GM19397 (cell line): ENCODE results near the gene PGA4.
"Not testable (repeated sequence)": the region's sequence is repeated elsewhere in the genome, so short reads cannot be mapped to it uniquely, and the experiment has no call there.

Source experiments
- ATAC-seq: cut with Tn5 transposase; IDR thresholded peaks from one replicate; pipeline ENCODE4 v1.9.1; 2021; ENCODE audit warnings: mild to moderate bottlenecking, moderate library complexity; ENCODE audit not compliant: unreplicated experiment

Gene PGA4

DNA sequence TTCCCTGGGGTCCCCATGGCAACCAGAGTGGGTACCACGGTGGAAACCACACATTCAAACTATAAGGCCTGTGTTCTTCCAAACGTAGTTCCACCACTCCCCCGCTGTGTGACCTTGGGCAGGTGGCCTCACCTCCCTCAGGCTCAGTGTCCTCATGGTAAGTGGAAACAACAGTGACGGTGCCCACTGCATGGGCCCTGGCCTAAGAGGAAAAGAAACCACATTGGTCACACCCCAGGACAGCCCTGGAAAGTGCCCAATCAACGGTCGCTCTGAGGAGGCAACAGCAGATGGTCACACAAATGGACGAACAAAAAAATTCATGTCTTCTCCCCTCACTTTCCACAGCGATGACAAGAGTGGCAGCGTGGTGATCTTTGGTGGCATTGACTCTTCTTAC, 25.9 kb downstream of the PGA4 start:
- ATAC-seq, result not testable (repeated sequence)

DNA sequence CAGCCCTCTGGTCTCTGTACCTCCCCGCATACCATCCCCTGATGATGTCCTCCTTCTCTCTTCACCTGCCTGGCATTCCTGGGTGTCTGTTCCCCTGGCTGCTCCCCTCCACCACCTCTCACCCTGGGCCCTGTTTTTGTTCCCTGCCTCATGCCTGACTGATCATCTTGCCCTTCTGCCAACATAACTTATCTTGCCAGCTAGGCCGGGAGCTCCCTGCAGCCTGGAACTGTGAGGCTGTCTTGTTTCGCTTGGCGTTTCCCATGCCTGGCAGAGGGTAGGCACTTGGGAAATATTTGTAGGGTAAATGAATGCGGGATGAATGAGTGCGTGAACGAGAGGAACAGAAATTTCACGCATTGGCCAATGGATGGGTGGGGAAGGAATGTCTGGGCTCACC, 27.1 kb downstream of the PGA4 start:
- not testable (repeated sequence) for ATAC-seq

DNA sequence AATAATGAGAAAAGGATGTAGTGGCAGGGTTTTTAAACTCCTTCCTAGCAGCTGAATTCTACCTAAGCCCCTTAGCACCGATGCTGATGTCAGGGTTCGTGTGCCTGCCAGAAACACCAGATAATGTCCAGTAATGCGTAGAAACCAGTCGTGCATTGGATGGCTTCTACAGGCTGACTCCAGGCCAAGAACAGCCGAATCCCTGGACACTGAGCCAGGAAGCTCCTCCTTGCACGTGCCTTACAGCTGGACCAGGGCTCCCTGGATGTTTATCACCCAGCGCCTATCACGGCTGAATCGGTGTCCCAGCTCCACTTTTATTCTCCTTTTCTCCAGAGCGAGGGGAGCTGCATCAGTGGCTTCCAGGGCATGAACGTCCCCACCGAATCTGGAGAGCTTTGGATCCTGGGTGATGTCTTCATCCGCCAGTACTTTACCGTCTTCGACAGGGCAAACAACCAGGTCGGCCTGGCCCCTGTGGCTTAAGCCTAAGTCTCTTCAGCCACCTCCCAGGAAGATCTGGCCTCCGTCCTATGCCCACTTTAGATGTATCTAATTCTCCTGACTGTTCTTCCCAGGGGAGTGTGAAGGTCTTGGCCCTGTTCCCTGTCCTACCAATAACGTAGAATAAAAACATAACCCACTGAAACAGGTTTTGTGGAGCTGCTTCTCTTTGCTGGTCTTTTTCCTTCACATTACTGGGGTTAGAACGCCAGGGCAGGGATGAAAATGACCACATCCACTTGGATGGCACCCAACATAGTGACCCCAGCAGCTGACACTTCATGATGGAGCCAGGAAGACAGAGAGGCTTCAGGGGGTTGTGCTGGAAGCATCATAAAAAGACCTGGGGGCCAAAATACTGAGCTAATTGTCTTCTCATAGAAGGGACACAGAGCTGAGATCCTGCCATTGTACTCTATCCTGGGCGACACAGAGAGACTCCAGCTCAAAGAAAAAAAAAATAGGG, 28.9 kb downstream of the PGA4 start:
- not testable (repeated sequence) for ATAC-seq

GRCh38 chr11:61252332-61252731, 30.2 kb downstream of the PGA4 start:
- not testable (repeated sequence) for ATAC-seq

DNA sequence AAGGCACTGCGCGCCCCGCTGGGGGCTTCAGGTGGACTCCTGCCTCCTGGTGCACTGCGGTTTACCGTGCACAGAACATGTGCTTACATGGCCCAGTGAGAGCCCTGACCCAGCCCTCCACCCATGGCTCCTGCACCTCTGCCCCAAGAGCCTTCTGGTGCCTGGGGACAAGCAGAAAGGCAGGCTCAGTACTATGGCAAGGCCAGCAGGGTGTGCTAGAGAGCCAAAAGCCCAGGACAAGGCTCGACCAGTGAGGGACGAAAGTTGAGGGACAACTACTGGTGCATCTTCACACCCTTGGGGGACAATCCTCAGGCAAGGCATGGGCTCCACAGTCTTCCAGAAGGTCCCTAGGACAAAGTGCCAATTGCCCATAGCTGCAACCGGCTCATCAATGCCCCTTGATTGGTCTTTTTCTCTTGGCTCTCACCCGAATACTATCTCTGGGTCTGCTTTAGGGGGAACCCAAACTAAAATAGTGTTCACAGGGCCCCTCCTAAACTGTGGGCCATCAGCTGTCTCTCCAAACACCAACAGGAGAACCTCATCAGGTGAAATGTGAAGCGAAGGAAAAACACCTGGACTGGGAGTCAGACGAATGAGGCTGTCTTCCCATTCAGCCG, 32.4 kb downstream of the PGA4 start:
- no peak for ATAC-seq

GRCh38 chr11:61256710-61257482, 34.7 kb downstream of the PGA4 start:
- ATAC-seq, result no peak

DNA sequence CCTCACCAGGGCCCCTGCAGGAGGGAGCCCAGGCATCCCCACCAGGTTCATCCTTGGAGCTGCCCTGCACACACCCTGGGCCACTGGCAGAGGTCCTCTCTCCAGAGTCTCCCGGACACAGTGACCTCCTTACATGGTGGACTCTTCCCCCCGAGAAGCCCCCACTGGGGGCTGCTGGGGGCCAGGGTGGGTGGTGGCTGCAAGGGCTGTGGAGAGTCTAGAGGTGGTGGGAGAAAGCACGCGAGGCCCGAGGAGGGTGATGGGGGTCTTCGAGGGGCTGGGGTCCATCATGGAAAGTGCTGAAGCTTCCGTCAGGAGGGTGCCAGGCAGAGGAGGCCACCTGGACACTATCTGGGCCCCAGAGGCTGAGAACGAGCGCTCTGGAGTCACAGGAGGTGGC, 36.4 kb downstream of the PGA4 start:
- ATAC-seq, result no peak

GRCh38 chr11:61259363-61259762, 37.2 kb downstream of the PGA4 start:
- no peak for ATAC-seq

- ATAC-seq, result no peak
Measured at GRCh38 chr11:61264371-61264770, 42.2 kb downstream of the PGA4 start.

DNA sequence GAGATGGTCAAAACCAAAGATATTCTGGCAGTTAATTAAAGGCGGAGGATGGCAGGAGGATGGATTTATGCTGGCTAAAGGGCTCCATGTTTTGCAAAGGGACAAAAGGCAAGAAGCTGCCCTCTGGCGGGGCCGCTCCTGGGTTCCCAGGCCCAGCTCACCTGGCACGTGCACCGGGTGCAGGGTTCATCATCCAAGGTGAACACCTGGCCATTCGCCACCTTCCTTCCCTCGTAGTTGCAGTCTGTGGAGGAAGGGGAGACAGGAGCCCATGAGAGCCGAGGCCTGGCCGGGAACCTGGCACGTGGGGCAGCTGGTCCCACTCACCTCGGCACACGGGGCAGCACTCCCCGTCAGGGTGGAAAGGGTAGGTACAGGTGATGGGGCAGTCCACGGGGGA, 42.6 kb downstream of the PGA4 start:
- ATAC-seq, result no peak

GRCh38 chr11:61265357-61265756, 43.2 kb downstream of the PGA4 start:
- no peak for ATAC-seq

GRCh38 chr11:61266602-61267001, 44.5 kb downstream of the PGA4 start:
- no peak for ATAC-seq

DNA sequence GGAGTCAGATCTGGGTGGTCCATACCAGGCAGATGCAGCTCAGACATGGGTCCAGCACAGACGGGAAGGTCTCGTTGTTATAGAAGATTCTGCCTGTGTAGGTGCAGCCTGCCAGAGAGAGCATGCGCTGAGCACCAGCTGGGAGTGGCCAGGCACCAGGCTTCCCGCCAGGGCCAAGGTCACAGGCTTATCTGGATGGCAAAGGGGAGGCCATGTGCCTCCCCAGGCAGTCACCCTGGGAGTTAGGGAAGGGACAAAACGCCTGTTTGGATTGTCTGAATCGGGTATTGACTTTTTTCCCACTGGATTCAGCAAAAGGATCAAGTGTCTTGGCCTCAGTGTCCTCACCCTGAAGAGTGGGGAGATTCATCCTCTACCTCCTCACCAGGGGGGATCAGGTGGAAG, 45.3 kb downstream of the PGA4 start:
- ATAC-seq, result no peak

DNA sequence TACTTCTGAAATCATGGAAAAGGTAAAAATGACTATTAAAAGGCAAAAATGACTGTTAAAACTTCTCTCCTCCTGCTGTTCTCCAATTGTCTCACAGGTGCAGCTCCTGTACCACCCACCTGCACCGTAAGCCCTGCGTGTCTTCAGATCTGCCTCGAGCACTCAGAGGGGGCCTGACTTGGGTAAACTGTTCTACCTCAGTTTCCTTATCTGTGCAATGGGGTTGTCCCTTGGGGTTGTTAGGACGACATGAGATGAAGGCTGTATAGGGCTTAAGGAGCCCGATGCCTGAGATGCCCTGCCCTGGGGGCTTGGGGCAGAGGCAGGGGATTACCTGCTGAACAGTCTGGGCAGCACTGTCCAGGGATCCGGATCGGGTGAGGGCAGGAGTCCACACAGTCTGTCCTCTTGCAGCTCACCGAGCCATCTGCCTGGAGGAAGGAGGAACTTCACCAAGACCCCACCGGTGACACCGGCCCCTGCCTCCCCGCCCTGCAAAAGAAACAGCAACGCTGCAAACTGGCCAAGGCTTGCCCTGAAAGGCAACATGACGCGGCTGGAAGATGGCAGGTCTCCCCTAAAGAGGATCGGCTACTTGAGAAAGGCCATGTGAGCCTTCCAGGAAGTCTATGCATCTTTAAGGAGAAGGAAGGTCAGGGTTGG, 46.6 kb downstream of the PGA4 start:
- ATAC-seq, result no peak

GRCh38 chr11:61270354-61271076, 48.4 kb downstream of the PGA4 start:
- ATAC-seq, result no peak

DNA sequence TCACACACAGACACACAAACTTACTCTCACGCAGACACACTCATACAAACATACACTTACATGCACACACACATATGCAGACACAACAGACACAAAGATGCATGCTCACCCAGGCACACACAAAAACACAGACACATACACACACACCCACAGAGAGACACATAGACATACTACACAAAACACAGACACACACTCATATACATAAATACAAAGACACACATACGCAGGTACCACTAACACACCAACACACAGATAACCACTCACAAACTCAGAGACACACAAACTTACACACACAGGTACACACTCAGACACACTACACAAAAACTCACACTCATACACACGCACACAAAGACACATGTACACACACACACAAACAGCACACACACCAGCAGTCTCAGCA, 50.6 kb downstream of the PGA4 start:
- no peak for ATAC-seq

- no peak for ATAC-seq
Measured at GRCh38 chr11:61273178-61274078, 51.3 kb downstream of the PGA4 start.

GRCh38 chr11:61274084-61274483, 51.9 kb downstream of the PGA4 start:
- no peak for ATAC-seq

GRCh38 chr11:61275191-61275590, 53.0 kb downstream of the PGA4 start:
- ATAC-seq, result no peak
